Inflammatory macrophage treated with lipopolysaccharide for 4 hours (primary cell): Measurements from ENCODE around the gene CELF5.
"Not testable (repeated sequence)": the region's sequence is repeated elsewhere in the genome, so short reads cannot be mapped to it uniquely, and the experiment has no call there.

ENCODE experiments used
- DNase-seq: peaks from one replicate; pipeline ENCODE4 v3.0.0-alpha.2; 2020

CELF5 gene

DNA sequence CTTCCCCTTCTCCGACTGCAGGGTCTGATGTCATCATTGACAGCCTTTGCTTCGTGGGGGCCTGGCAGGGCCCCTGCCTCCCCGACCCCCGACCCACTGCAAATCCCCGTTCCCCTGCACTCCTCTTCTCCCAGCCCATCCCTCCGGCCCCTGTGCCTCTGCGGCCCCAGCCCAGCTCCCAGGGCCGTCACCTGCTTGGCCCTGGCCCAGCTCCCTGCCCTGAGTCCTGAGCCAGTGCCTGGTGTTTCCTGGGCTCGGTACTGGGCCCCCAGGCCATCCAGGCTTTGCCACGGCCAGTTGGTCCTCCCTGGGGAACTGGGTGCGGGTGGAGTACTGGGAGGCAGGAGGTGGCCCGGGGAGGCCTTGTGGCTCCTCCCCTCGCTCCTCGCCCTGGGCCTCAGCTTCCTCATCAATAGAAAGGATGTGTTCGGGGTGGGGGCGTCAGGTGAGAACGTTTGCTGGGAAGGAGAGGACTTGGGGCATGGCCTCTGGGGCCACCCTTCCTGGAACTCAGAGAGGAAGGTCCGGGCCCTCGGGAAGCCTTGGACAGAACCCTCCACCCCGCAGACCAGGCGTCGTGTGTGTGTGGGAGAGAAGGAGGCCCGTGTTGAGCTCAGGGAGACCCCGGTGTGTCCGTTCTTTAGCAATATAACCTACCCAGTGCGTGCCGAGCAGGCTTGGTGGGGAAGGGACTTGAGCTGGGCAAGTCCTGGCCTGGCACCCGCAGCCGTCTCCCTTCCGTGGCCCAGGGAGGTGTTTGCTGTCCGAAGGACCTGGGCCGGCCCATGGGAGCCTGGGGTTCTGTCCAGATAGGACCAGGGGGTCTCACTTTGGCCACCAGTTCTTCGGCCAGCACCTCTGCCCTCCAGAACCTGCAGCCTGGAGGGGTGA lies 15.9 kb upstream of the CELF5 start:
- no peak for DNase-seq

DNA sequence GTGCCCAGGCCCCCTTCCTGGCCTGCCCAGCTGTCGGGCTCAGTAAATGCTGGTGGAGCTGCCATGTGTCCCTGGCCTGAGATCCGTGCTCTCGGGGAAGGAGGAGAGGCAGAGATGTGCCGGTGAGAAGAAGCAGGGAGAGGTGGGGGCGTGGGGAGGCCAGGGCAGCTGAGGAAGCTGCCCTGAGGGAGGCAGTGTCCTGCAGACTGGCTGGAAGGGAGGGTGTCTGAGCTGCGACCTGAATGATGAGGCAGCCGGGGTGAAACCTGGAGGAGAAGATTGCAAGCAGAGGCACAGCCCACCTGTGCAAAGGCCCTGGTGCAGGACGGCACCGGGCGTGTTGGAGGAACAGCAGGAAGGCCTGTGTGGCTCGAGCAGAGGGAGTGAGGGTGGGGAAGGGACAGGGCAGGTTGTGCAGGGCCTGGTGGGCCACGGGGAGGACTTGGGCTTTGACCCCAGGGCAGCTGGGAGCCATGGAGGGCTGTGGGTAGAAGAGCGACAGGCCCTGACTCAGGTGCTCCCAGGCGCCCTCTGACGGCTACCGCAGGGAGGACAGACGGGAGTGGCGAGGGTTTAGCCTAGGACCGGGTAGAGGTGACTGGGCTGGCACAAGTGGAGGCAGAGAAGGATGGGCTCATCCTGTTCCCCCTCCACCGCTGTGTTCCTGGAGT lies 14.0 kb upstream of the CELF5 start:
- DNase-seq: peak; percentile 56

DNA sequence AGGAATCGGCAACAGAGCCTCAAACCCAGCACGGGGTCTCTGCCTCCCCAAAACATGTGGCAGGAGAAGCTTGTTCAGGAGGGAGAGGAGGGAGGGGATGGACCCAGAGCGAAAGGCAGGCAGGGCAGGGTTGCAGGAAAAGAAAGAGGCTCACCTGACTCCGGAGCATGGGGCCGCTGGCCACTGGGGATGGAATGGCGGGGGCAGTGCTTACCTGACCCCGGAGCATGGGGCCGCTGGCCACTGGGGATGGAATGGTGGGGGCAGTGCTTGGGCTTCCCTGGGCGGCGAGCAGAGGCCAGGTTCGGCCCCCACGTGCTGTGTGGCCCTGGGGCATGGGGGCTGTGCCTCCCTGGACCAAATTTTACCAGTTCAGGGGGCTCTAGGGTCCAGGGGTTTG lies 13.3 kb upstream of the CELF5 start:
- no peak for DNase-seq

DNA sequence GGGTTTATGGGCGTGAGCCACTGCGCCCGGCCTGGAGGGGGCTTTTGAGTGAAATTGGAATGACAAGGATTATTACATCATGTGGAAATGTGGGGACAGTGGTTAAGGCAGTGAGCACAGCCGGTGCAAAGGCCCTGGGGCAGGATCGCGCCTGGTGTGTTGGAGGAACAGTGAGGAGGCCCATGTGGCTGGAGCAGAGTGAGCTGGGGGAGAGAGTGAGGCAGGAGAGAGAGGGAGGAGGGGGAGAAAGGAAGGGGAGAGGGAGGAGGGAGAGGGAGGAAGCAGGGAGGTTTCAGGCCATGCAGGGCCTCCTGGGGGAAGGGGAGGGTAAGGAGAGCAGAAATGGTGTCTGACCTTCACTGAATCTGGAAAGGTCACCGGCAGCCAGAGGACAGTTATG lies 11.3 kb upstream of the CELF5 start:
- DNase-seq: no peak

DNA sequence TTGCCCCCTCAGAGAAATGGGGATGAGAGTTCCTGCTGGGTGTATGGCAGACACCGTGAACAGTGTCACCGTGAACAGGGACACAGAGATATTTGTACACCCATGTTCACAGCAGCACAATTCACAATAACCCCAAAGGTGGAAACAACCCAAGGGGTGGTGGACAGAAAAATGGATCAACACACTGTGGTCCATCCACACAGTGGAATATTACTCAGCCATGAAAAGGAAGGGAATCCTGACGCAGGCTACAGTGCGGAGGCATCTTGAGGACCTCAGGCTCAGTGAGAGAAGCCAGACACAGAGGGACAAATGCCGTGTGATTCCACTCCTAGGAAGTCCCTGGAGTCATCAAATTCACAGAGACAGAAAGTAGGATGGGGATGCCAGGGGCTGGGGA lies 7.6 kb upstream of the CELF5 start:
- no peak for DNase-seq

DNA sequence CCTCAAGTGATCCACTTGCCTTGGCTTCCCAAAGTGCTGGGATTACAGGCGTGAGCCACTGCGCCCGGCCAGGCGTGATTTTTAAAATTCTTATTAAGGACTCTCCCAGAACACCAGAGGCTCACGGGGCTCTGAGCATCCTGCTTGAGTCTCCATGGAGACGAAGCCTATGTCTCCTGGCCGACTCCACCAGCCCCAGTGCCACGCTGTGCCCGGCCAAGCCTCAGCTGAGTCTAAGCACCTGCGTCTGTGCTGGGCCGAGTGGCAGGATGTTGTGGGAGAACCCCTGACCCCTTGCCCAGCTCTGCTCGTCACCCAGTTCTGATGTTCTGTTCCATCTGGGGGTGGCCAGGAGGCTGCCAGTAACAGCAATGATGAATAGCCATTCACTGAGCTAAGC lies 3.9 kb upstream of the CELF5 start:
- DNase-seq: no peak

DNA sequence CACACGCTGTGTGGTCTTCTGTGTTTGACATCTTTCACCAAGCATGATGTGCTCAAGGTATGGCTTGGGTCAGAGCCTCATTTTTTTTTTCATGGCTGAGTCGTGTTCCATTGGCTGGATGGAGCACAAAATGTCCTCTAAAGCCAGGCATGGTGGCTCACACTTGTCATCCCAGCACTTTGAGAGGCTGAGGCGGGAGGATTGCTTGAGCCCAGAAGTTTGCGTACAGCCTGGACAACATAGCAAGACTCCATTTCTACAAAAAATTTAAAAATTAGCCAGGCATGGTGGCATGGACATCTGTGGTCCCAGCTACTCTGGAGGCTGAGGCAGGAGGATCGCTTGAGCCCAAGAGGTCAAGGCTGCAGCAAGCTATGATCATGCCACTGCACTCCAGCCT lies 2.9 kb upstream of the CELF5 start:
- DNase-seq: not testable (repeated sequence)

DNA sequence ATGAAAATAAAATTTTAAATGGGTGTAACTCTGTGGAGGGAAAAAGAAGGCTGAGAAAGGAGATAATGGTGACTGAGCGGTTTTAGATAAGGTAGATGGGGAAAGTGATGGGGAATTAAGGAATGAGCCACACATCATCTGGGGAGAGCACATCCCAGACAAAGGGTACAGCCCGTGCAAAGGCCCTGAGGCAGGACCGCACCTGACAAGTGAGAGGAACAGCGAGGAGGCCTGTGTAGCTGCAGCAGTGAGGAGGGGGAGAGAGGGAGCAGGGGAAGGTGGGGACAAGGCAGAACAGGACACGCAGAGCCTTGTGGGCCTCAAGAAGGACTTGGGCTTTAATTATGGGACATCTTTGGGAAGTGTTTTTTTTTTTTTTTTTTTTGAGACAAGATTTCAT lies 1.8 kb upstream of the CELF5 start:
- DNase-seq: no peak

DNA sequence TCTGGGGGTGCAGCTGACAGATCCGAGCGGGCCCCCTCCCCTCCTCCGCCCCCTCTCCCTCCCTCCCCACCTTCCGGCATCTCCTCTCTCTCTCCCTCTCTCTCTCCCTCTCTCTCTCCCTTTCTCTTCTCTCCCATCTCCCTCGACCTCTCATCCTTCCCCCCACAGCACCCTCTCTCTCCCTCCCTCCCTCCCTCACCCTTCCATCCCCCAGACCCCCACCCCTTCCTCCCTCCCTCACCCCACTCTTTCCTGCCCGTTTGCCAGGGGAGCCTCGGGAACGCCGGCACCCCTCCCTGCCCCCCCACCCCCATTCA lies 666 bp downstream of the CELF5 start:
- no peak for DNase-seq

DNA sequence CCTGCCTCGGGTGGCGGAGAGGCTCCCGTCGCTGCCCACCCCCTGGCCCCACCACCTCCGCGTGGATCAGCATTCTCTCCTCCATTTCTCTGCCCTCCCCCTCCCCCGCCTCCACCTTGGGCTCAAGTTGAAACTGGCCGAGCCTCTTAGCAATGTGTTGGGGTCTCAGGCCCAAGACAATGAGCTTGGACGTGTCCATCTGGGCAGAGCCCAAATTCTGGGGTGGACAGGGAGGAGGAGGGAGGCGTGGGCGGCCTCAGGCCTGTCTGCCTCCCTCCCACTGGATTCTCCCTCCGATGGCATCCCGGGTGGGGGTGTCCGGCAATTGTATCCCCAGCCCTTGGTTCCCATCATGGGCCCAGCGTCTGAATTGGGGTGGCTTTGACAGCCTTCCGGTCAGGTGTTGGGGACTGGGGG lies 1.2 kb downstream of the CELF5 start:
- DNase-seq: no peak

DNA sequence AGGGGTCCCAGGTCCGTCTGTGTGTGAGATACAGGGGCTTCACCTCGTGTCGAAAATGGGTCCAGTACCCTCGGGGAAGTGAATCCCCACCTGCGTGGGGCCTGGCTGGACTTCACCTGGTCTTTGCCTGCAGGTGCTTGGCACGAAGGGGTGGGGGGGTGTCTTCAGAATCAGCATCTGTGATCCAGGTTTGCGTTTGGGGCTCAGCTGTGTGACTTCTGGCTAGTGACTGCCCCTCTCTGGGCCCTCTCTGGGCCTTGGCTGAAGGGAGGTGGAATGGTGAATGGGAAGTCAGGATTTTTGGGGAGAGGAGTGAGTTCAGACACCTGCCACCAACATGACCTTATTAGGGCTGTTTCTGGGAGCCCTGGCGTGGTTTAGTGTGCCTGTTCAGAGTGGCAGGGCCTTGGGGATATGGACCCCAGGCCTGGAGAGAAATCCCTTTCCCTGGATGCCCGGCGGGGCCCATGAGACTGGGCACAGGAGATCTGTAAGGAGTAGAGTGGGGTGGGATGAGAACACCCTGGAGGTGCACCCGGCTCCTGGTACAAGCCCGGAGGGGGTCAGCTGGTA lies 2.7 kb downstream of the CELF5 start:
- DNase-seq: no peak

DNA sequence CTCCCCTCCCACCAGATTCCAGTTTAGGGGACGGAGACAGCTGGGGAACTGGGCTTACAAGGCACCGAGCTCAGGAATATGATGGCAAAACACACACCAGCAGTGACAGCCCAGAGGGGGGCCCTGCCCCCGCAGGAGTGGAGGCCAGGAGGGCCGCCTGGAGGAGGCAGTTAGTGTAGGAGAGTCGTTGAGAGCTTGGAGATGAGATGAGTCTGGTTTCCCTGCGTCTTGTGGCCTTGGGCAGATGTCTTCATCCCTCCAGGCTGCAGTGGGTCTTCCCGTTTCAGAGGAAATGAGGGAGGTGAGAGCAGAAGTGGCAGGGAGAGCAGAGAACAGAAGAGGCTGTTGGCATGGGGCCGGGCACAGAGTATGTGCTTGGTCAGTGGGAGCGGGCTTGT lies 4.9 kb downstream of the CELF5 start:
- DNase-seq: no peak

DNA sequence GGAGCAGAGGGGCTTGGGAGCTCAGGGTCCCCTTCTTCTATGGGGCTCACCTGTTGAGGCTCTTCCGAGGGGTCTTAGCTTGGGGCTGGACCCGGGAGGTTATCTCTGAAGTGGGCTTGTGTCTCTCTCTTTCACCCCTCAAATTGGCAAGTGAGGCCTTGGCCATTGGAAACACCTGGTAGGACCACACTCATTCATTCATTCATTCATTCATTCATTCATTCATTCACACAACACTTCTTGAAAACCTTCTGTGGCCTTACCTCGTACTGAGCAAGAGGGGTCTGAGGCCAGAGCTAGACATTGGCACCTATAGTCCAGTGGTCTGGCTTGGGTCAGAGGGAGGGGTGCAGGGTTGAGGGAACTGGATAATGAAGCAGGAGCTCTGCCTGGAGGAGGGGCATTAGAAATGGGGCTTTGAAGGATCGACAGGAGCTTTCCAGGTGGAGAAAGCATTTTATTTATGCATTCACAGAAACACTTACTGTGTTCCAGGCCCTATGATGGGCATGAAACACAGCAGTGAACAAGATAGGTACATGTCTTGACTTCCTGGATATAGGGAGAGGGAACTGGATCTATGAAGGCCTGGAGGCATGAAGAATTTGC lies 5.5 kb downstream of the CELF5 start:
- DNase-seq: no peak

DNA sequence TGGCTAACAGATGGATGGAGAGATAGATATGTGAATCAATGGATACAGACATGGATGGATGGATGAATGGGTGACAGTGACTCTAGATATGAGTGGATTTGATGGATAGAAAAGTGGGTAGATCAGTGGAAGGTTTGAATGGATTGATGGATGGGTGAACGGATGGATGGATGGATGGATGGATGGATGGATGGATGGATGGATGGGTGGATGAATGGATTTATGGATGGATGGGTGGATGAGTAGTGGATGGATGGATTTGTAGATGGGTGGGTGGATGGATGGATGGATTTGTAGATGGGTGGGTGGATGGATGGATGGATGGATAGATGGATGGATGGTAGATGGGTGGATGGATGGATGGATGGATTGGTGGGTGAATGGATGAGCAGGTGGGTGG lies 6.8 kb downstream of the CELF5 start:
- DNase-seq: no peak

DNA sequence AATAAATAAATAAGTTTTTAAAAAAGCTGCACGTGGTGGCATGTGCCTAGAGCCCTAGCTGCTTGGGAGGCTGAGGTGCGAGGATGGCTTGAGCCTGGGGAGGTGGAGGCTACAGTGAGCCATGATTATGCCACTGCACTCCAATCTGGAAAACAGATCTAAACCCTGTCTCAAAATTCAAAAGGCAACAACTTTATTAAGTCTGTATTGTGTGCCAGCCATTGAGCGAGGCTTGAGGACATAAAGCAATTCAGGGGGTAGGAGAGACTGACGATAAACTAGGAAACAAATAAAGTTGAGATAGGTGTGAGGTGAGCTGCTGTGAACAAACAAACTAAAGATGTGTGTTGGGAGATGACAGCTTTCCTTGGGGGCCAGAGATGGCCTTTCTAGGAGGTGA lies 8.7 kb downstream of the CELF5 start:
- no peak for DNase-seq

DNA sequence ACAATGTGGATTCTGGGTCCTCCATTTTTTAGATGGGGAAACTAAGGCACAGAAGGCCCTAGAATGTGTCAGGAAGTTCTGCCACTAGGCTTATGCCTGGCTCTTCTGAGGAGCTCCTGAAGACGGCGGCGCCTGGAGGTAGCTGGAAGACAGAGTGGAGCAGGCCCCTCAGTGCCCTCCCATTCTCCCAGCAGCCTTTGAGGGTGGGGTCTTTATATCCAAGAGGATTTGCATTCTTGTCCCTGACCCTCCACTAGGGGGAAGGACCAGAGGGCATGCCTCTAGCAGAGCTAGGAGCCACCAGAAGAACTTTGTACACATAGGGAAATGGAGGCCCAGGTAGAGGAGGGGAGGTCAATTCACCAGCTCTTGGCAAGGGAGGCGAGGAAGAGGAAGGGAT lies 9.4 kb downstream of the CELF5 start:
- DNase-seq: no peak

DNA sequence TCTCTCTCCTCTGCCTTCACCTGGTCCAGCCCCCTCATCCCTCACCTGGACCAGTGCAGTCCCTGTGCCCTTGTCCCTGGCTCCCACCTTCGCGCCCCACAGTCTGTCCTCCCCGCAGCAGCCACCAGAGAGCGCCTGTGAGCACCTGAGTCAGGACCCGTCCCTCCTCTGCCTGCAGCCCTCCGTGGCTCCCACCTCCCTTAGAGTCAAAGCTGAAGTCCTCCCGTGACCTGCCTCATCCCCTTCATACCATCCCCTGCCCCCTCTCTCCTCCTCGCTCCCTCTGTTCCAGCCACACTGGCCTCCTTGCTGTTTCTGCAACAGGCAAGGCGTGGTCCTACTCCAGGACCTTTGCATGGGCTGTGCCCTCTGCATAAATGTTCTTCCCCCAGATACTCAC lies 10.3 kb downstream of the CELF5 start:
- DNase-seq: no peak

DNA sequence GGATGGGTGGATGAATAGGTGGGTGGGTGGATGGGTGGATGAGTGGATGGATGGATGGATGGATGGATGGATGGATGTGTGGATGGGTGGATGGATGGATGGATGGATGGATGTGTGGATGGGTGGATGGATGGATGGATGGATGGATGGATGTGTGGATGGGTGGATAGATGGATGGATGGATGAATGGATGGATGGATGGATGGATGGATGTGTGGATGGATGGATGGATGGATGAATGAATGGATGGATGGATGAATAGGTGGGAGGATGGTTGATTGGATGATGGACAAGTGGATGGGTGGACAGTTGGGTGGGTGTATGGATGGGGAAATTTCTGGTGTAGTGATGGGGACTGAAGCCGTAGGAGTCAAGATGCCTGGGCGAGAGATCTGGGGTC lies 11.1 kb downstream of the CELF5 start:
- not testable (repeated sequence) for DNase-seq

DNA sequence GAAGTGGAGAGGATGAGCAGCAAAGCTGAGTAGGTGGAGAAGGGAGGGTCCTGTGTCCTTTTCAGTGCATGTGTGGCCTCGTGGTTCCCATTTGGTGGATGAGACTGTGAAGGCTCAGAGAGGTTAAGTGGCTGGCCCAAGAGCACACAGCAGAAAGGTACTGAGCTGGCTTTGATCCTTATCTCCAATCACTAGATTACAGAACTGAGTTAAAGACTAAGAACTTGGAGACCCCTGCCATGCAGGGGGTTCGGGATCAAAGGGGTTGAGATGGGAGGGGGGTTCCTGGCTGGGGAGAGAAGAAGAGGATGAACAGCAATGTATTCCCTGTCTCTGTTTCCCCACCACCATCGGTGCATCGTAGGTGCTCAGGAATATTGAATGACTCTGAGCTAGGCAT lies 11.8 kb downstream of the CELF5 start:
- DNase-seq: no peak

DNA sequence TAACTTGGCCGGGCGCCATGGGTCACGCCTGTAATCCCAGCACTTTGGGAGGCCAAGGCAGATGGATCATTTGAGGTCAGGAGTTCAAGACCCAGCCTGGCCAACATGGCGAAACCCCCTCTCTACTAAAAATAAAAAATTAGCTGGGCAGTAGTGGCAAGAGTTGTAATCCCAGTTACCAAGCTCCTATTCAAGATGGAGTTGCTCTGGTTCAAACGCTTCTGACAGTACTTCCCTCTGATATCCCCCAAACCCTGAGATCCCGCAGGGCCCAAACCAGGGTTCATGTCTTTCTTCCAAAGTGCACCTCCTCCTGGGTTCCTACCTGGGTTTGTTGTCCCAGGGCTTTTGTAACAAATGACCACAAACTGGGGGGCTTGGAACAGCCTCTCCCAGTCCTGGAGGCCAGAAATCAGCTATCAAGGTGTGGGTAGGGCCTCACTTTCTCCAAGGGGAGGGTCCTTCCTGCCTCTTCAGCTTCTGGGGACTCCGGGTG lies 13.7 kb downstream of the CELF5 start:
- DNase-seq: no peak

DNA sequence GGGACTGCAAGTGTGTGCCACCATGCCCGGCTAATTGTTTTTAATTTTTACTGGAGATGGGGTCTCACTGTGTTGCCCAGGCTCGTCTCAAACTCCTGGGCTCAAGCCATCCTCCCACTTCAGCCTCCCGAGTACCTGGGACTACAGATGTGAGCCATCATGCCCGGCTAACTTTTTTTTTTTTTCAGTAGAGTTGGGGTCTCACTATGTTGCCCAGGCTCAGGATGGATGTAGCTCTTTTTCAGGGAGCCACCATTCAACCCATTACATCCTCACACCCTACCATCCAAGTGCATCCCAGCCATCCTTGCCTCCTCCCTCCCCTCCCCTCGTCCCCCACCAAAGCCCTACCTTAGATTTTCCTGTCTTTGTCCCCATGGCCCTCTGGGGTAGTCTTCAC lies 14.9 kb downstream of the CELF5 start:
- DNase-seq: no peak

DNA sequence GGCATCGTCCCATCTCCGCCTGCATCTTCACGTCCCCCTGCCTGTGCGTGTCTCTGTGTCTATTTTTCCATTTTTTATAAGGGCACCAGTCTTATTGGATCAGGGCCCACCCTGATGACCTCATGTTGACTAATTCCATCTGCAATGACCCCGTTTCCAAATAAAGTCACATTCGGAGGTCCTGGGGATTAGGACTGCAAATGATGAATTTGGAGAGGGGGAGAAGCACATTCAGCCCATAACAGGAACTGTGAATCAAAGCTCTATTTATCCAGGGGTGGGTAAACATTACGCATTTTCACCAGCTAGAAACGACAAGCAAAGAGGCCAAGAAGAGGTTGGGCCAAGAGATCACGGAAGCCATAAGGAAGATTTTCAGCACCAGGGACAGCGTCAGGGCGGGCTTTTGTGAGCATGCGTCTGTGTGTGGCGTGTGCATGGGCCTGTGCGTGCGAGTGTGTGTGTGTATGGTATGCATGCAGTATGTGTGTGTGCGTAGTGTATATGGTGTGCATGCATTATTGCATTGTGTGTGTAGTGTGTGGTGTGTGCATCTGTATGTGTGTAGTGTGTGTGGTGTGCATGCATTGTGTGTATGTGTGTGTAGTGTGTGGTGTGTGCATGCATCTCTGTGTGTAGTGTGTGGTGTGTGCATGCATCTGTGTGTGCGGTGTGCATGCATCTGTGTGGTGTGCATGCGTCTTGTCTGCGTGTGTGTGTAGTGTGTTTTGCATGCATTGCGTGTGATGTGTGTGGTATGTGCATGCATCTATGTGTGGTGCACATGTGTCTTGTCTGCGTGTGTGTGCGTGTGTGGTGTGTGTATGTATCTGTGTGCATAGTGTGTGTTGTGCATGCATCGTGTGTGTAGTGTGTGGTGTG lies 19.6 kb downstream of the CELF5 start:
- peak; percentile 25 for DNase-seq

DNA sequence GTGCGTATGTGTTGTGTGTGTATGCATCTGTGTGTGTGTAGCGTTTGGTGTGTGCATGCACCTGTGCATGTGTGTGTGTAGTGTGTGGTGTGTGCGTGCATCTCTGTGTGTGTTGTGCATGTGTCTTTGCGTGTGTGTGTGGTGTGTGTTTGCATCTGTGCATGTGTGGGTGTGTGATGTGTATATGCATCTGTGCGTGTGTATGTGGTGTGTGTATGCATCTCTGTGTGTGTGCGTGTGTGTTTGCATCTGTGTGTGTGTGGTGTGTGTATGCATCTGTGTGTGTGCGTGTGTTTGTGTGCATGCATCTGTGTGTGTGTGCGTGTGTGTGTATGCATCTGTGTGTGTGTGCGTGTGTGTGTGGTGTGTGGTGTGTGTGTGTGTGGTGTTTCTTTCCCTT lies 20.6 kb downstream of the CELF5 start:
- DNase-seq: no peak
